GM21723 (cell line): ENCODE data around the gene SCIN.

Source experiments
- ATAC-seq: cut with Tn5 transposase; IDR thresholded peaks from one replicate; pipeline ENCODE4 v1.9.1; 2021; ENCODE audit warnings: mild to moderate bottlenecking, moderate library complexity; ENCODE audit not compliant: unreplicated experiment

The SCIN gene

GRCh38 chr7:12565873-12566272 lies 4.6 kb upstream of the SCIN start:
- no peak for ATAC-seq

GRCh38 chr7:12567015-12567414 lies 3.5 kb upstream of the SCIN start:
- ATAC-seq = peak; percentile 95

GRCh38 chr7:12569673-12570072 lies 847 bp upstream of the SCIN start:
- ATAC-seq = peak; percentile 47

DNA sequence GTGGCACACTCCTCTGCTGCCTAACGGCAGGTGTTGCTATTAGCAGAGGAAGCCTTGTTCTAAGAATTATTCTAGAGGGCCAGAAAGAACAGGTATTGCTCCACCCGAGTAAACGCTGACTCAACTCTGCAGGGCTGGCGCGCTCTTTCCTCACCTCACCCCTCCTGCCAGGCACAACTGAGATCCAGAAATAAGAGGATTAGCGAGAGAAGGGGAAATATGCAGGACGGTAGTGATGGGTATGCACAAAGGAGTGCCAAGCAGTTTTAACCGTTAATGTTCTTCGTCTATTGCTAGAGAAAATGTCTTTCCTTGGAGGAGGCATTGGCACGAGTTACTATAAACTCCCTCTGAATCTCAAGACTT lies 369 bp upstream of the SCIN start:
- no peak for ATAC-seq

DNA sequence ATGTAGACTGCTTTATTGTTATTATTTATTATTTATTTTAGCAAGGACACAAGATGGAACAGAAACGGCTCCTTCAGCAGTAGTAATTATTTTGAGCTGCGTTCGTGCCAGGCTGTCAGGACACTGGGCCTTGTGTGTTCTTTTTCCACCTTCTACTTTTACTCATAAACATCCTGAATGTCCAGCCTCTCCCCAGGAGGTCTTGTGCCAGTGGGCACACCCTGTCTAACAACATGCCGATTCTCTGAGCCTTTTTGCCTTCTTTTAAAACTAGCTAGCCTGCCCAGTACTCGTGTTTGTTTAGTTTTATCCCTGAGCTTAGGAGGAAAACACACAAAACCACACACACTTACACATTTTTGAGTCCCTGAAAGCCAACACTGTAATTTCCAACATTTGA lies 1.2 kb downstream of the SCIN start:
- ATAC-seq = no peak

DNA sequence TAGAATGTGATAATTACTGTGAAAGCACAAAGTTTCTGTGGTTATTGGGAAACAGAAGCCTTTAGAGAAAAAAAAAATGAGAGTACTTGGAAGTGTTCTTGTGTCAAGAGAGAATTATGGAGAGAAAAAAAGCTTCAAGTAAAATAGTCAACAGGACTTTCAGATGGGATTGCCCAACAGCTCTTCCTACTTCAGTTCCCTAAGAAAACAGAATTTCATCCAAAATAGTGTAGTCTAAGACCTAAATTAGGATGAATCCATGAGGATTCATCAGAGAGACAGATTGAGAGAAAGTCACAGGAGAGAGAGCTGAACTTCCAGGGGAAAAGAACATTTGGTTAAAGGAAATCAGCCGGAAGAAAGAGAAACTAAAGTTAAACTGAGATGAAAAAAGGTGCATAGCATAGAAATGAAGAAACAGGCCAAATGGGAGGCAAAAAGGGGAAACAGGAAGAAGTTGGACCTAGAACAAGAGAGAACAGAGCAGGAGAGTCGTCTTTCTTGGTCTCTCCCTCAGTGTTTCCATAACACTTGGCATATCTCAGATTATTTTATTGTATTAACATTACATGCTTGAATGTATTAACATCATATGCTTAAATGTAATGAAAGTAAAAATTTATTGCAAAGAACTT lies 2.5 kb downstream of the SCIN start:
- no peak for ATAC-seq

DNA sequence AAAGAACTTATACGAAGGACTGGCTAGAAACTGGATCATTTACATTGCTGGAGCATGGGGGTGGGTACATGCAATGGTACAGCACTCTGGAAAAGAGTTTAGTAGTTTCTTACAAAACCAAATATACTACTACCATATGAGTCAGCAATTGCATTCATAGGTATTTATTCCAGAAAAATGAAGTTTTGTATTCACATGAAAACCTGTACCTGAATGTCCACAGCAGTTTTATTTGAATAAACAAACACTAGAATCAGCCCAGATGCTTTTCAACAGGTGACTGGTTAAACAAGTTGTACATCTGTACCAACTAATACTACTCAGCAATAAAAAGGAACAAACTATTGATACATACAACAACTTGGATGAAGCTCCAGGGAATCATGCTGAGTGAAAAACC lies 3.4 kb downstream of the SCIN start:
- no peak for ATAC-seq

DNA sequence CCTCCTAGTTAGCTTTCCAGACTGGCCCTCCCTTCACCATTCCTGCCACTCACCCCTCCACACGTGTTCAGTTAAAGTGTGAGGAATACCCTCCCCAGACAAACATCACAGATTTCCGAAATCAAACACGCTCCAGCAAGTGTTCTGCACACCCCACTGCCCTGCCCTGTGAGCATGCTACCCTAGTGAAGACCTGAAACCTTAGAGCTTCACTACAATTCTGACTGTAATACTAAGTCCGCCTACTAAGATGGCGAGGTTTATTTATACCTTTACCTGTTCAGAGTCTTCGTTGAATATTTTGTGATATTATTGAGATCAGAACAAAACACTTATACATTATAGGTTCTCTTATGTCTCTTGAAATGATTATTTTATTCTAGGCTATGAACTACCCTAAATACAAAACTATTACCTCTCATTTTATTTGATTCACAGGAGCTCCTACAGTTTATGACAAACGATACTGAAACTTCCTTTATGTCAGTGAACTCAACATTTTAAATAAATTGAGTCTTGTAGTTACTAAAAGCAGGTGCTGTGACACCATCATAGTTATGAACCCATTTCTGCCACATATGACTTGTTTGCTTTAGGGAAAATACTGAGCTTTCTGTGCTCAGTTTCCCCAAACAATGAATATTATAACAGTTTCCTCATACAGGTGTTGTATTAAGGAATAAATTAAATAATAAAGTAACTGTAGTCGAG lies 8.6 kb downstream of the SCIN start:
- ATAC-seq = no peak

DNA sequence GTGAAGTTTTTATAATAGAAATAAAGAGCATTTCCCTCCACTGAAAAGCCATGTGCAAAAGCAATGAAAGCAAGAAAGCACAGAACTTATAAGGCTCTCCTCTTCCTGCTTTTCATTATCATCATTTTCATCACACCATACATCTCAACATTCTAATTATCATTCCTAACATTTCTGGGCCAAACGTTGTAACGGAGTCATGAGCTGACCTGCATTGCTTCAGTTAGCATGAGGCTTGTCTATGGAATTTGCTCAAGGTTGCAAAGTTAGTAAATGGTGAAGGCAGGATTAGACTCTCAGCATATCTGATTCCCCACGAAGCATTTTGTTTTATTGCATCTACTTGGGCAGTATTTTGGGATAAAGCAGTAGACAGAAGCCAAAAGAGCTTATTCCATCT lies 11.4 kb downstream of the SCIN start:
- no peak for ATAC-seq

- ATAC-seq = no peak
These were observed 11.8 kb downstream of the SCIN start for GRCh38 chr7:12582362-12582761.

- no peak for ATAC-seq
These were observed 12.7 kb downstream of the SCIN start for GRCh38 chr7:12583176-12583575.

GRCh38 chr7:12583922-12584321 lies 13.4 kb downstream of the SCIN start:
- ATAC-seq = no peak

GRCh38 chr7:12584930-12585329 lies 14.4 kb downstream of the SCIN start:
- peak; percentile 98 for ATAC-seq

GRCh38 chr7:12586271-12586670 lies 15.8 kb downstream of the SCIN start:
- ATAC-seq = no peak

- no peak for ATAC-seq
These were observed 17.9 kb downstream of the SCIN start for GRCh38 chr7:12588259-12588904.

- no peak for ATAC-seq
These were observed 20.0 kb downstream of the SCIN start for GRCh38 chr7:12590559-12590958.

GRCh38 chr7:12594122-12594897 lies 23.8 kb downstream of the SCIN start:
- ATAC-seq = no peak

DNA sequence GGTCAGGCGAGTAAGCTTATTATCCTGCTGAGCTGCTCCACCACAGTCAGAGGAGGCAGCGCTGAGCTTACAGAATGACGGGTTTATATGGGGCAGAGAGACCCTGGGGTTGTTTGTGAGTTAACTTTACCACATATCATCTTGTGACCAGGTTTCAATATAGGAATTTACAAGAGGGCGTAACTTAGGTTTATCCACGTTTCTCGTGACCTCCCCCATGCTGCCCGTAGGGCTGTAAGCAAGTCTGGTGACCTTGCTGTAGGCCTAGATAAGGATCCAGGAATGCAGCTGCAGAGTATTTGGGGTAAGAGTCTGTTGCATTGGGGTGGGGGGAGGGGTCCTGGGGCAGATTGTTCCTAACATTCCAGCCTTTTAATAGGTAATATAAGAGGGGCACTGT lies 24.6 kb downstream of the SCIN start:
- no peak for ATAC-seq

DNA sequence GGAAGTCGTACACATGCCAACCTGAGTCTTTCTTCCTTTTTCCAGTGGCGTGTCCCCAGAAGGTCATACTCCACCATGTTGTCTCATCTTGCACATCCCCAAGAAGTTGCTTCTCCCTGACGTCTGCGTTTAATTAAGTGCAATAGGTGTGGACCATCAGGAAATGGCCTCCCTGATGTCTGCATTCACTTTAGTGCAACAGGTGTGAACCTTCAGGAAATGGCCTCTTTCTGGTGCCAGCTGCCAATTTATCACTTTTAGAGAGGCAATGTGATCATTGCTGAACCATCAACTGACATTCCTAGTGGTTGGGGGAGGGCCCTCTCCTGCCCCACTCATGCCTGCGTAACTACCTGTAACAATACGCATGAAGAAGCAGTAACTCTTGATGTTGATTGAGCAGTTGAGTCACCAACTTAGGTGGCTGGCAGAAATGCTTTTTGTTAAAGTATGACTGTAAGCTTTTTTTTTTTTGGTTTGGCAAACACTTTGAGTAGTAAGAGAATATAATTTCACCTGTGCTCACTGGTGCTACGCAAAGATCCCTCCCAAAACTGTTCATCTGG lies 25.8 kb downstream of the SCIN start:
- ATAC-seq = no peak

DNA sequence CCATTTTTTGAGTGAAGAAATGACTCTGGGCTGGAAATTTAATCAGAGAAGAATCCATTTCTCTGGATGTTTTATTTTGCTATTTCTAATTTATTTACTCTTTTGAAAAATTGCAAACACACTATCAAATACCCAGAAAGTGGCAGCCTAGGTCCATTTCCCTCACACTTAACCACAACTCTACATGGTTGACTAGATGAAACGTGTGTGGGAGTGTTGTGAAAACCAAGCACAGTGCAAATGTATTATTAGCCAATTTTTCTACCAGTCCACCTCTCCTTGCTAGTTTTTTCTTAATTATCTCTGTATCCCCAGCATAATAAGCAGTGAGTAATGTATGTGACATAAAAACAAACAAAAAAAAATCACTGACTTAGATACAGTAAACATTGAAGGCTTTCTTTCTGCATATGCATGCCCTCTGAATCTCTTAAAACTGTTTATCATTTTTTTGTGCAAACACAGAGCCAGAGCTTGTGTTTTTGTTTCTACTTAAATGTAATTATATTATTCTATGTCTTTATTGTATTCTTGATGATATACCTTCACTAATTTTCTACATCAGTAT lies 30.9 kb downstream of the SCIN start:
- peak; percentile 97 for ATAC-seq

DNA sequence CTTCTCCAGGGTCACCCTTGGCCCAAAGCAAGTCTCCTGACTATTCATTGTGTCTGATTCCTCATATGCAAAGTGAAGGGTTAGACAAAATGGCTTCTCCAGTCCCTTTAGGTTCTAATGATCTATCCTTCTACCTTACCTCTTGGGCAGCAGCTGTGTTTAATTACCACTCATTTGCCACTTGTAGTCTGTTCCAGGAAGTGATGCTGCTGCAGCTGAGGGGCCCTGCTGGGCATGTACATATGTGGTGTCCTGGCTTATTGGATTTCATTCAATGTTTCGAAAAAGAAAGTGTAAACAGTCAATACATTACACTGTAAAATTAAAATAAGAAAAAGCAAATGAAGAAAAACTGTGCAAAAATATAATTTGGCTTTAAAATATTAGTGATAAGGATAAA lies 36.6 kb downstream of the SCIN start:
- ATAC-seq = no peak
